ENCODE measurements around the gene NUP93.
"Not testable (repeated sequence)": the region's sequence is repeated elsewhere in the genome, so short reads cannot be mapped to it uniquely, and the experiment has no call there.

DNA sequence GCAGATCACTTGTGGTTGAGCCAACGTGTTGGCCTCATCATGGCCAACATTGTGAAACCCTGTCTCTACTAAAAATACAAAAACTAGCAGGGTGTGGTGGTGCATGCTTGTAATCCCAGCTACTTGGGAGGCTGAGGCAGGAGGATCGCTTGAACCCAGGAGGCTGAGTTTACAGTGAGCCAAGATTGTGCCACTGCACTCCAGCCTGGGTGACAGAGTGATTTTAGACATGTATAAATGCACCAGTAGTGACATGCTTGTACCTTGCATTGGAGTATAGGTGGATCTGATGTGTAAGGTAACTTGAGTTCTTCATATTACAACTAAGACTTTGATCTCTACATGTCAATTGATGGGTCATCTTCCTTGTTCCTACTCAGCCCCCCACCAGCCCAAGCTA, 67.1 kb downstream of the NUP93 start:
- TF ChIP-seq, protein P1, sequence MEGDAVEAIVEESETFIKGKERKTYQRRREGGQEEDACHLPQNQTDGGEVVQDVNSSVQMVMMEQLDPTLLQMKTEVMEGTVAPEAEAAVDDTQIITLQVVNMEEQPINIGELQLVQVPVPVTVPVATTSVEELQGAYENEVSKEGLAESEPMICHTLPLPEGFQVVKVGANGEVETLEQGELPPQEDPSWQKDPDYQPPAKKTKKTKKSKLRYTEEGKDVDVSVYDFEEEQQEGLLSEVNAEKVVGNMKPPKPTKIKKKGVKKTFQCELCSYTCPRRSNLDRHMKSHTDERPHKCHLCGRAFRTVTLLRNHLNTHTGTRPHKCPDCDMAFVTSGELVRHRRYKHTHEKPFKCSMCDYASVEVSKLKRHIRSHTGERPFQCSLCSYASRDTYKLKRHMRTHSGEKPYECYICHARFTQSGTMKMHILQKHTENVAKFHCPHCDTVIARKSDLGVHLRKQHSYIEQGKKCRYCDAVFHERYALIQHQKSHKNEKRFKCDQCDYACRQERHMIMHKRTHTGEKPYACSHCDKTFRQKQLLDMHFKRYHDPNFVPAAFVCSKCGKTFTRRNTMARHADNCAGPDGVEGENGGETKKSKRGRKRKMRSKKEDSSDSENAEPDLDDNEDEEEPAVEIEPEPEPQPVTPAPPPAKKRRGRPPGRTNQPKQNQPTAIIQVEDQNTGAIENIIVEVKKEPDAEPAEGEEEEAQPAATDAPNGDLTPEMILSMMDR (IDR thresholded peaks at IDR 0.05 in 4 of 5, conservative IDR thresholded peaks at IDR 0.05 in 1 of 5): not testable (repeated sequence)
- TF ChIP-seq POLR2A (IDR thresholded peaks at IDR 0.05): not testable (repeated sequence)
